Nucleus accumbens (tissue), 56 donors: ENCODE results near the gene MDGA2.
"Not testable (repeated sequence)": the region's sequence is repeated elsewhere in the genome, so short reads cannot be mapped to it uniquely, and the experiment has no call there.

ENCODE experiments used
- DNase-seq, 56 donors: peaks; one replicate each; lab custom pipeline; 2025; lab: John Stamatoyannopoulos, UW

The MDGA2 gene

DNA sequence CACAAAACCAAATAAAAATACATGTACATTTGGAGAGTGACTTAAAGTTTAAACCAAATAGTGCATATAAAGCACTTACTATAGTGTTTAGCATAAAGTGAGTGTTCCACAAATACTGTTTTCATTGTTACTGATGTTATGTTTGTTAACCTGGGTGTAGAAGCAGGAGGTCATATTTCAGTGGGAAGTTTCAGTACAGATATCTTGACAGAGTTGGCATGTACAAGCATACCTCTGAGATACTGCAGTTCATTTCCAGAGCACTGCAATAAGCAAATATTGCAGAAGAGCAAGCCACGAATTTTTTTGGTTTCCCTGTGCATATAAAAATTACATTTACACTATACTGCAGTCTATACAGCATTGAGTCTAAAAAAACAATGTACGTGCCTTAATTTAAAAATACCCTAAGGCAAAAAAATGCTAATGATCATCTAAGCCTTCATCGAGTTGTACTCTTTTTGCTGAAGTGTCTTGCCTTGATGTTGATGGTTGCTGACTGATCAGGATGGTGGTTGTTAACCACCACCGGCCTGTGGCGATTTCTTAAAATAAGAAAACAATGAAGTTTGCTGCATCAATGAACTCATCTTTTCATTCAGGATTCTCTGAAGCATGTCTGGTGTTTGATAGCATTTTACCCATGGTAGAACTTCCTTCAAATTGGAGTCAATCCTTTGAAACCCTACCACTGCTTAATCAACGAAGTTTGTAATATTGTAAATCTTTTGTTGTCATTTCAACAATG is 662.7 kb downstream of the MDGA2 start:
- no peak for DNase-seq

GRCh38 chr14:47009615-47010014 is 665.8 kb downstream of the MDGA2 start:
- DNase-seq: no peak

DNA sequence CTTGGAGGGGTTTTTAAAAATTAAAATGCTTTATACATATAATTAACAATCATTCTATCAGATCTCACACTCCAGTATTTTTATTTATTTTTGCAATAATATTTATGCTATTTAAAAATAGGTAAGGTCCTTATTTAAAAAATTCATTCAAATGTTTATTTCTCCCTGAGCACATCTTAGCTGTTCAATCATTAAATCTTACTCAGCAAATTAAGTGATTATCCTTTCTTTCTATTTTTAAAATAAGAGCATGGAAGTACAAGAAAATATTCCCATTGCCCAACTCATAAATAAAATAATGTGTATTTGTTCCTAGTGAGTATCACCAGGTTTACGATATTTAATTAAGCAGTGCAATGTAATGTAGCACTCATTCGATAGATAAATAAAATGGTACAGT is 666.7 kb downstream of the MDGA2 start:
- DNase-seq: no peak

DNA sequence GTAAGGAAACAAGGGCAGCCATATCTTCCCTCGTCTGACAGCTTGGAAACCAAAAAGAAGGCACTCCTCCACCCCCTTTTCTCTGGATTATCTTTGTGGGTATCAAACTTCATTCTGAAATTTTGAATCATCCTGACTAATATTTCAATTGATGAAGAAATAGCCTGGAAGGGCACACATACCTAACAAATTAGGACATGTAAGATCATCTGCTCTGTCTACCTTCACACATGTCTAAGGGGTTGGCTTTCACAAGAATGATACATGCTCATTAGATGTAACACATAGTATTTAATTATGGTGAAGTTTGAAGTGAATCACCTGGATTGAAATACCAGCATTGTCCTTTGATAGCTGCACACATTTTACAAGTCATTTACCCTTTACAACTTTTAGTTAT is 675.7 kb downstream of the MDGA2 start:
- DNase-seq: no peak

DNA sequence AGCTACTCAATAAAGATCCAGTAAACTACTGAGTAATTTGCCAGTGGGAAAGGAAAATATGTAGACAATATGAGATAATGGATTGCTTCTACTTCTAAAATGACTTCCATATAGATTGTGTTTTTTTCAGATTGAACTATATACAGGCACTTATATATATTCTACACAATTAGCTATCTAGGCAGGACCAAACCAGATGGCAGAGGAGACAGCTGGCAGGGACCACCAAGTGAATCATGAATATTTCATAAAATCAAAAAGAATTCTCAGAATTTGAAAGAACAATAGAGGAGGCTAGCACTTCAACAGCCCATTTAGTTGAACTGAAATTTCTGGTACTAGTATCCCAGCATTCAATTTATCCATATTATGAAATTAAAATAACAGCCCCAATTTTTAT is 685.8 kb downstream of the MDGA2 start:
- no peak for DNase-seq

GRCh38 chr14:46988312-46988711 is 687.1 kb downstream of the MDGA2 start:
- no peak for DNase-seq

DNA sequence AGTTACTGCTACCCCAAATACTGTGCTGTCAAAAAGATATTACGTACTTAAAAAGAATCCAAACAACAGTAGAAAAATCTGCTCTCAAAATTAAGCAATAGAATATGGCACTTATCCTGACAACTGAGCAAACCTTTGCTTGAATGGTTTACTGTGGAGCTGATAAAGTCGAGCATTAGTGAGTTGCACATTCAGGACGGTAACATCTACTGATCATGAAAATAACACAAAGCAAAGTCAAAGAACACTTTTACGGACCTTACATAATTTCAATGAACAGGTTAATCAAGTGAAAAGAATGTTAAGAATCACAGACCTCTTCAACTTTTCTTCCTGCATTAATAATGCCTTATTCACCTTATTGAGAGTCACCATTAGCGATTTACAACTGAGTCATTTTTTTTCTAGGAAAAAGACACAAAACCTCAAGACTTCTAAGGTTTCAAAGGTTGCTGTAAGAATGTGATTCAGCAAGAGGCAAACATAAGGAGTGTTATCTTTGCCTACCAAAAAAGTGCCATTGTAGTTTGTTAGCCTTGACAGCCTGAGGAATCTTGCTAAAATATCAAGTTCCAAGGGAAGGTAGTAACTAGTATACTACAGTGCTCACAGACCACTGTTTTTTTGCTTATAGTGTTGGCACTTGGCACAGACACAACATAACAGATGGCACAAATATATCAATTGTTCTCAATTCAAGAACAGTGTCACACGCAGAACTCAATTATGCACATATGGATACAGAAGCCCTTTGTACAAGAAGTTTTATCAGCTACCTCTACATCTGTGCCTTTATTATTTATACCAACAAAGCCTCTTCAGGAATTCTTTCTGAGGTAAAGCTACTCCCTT is 689.6 kb downstream of the MDGA2 start:
- DNase-seq: no peak

- no peak for DNase-seq
Observed at GRCh38 chr14:46973295-46973694, 702.1 kb downstream of the MDGA2 start.

DNA sequence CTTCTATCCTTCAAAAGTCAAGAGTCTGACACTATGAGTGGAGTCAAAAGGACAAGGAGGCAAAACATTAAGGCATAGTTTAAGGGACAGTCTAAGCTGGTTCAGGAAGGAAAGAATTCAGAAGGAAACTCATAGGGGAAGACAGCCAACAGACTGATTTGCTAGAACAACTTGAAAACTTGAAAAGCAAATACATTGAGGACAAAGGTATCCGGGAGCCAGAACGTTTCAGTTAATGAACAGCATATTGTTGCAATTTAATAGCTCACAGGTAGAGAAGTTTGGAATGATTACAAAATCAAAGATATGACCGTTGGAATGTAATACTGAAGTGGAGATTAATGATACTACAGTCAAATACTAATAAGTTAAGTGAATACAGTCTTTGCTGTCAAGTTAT is 711.0 kb downstream of the MDGA2 start:
- DNase-seq: no peak

GRCh38 chr14:46951103-46951502 is 724.3 kb downstream of the MDGA2 start:
- no peak for DNase-seq

DNA sequence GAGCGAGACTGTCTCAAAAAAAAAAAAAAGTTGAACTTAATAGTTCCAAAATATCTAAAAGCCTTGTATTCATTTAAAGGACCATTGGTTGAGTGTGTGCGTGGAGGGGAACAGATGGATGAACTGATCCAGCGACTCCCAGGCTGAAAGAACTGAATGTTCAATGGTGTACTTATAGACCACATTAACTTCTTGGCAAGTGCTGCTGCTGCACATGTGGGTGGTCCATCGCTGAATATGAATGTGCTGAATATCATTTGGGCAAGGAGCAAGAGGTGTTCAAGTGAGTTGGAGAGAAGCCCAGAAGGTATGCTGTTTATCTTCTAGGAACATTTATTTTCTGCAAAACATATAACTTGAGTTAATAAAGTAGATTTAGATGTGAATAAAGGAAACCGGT is 734.8 kb downstream of the MDGA2 start:
- no peak for DNase-seq

DNA sequence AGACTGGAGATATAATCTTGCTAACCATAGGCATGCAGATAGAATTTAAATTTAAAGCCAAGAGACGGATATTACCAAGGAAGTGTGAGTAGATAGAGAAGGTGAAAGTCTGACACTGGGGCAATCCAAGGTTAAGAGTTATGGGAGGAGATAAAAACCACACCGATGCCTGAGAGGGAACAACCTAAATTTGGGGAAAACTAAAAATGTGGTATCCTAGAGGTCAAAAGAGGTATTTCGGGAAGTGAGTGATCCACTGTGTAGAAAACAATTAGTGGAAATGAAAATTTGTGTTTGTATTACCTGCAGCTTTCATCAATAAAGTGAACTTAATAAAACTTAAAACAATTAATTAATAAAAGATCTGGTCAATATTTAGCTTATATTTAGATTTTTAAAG is 754.9 kb downstream of the MDGA2 start:
- DNase-seq: no peak

- DNase-seq: not testable (repeated sequence)
Observed at GRCh38 chr14:46915539-46915938, 759.9 kb downstream of the MDGA2 start.

DNA sequence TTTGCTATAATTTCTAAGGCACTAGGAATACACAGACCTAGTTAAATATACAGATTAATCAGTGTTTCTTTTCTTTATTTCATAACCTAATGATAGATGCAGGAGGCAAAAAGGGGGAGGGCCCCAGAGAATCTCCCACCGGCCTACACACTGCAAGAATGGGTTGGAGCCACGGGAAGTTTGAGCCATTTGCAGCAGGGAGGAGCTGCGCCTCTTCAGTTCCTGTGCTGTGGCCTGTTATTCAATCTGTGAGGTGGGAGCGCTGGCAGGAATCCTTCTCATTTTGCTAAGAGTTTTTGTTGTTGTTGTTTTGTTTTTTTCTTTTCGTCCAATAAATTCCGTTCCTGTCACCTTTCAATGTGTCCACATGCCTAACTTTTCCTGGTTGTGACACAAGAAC is 772.6 kb downstream of the MDGA2 start:
- DNase-seq: no peak

GRCh38 chr14:46894476-46894875 is 780.9 kb downstream of the MDGA2 start:
- DNase-seq: no peak

GRCh38 chr14:46887144-46887543 is 788.3 kb downstream of the MDGA2 start:
- no peak for DNase-seq

DNA sequence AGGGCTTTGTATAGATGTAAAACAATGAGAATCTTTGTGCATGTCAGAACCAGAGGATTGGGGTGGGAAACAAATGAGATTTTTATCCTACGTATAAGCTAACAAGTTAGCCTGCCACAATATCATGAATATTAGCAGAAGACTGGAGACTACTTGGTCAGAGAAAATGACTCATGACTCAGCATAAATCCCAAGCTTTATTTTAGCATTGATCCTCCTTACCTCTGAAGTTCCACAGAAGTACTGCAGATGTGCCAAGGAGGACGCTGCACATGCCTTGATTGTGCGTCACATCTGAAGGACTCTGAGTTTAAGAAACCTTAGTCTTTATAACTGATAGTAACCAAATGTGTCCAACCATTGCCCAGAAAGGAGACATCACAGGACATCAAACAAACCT is 789.8 kb downstream of the MDGA2 start:
- no peak for DNase-seq

- DNase-seq: no peak
Observed at GRCh38 chr14:46861753-46862152, 813.7 kb downstream of the MDGA2 start.

- DNase-seq: peak in 3 of 56 donors; percentile 0 to 18 (median 2)
Observed at GRCh38 chr14:46840944-46841720, 834.3 kb downstream of the MDGA2 start.

DNA sequence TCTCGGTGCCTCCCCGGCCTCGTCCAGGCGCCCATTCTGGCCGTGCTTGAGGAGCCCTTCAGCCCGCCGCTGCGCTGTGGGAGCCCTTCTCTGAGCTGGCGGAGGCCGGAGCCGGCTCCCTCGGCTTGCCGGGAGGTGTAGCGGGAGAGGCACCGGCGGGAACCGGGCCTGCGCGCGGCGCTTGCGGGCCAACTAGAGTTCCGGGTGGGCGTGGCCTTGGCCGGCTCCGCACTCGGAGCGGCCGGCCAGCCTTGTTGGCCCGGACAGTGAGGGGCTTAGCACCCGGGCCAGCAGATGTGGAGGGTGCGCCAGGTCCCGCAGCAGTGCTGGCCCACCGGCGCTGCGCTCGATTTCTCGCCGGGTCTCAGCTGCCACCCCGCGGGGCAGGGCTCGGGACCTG is 855.1 kb downstream of the MDGA2 start:
- no peak for DNase-seq

GRCh38 chr14:46819117-46819516 is 856.3 kb downstream of the MDGA2 start:
- DNase-seq: no peak
